ENCODE data around the gene B3GNT8. TPM values are rescaled to one million over a fixed set of nuclear protein-coding genes. Genes with fewer than 3 reads are reported as not detected.

B3GNT8 gene
- total and polyA plus RNA-seq, 9 of the 15 experiments (the other 6 are each of a cell fraction or from before 2014, with no cell fraction given): 0.11 to 2.9 (median 0.65) TPM; not detected in 2

- TF ChIP-seq SIN3B (IDR thresholded peaks at IDR 0.05; ENCODE audit: low read depth) (no peak), ESRRA (IDR thresholded peaks at IDR 0.05; ENCODE audit: borderline replicate concordance, low read depth) (peak; percentile 37; the same call in 1 of the 2 replicates), ZNF518B (CRISPR knock-in tag; IDR thresholded peaks at IDR 0.05) (no peak), ZNF146 (CRISPR knock-in tag; IDR thresholded peaks at IDR 0.05; ENCODE audit: unreplicated experiment) (no peak), ZBTB11 (CRISPR knock-in tag; IDR thresholded peaks at IDR 0.05) (no peak), ZNF449 (CRISPR knock-in tag; IDR thresholded peaks at IDR 0.05) (no peak), GATA2 (CRISPR knock-in tag; IDR thresholded peaks at IDR 0.05) (peak; percentile 73), DEAF1 (CRISPR knock-in tag; IDR thresholded peaks at IDR 0.05) (no peak), ZNF512 (tag; IDR thresholded peaks at IDR 0.05) (no peak), MITF (IDR thresholded peaks at IDR 0.05) (no peak), BCOR (IDR thresholded peaks at IDR 0.05) (peak; percentile 75)
These were observed 690 bp upstream of the B3GNT8 start (continued) for GRCh38 chr19:41427647-41428480.

Measured in K562 (cell line).